Panc1 (cell line): ENCODE results near the gene POM121L2. TPM values are rescaled to one million over a fixed set of nuclear protein-coding genes. Genes with fewer than 3 reads are reported as not detected.
A peak's percentile ranks its signal among the peaks of the same experiment; 100 is the strongest.

Source experiments
- ATAC-seq: fragments of 200-7000 bp; cut with Tn5 transposase; 2 replicates; pipeline ENCODE4 v1.9.1; 2020; ENCODE audit warnings: mild to moderate bottlenecking, moderate library complexity
- Bru-seq: library from RNA; stranded (reverse); fragments of 400-500 nt; gene quantifications from one replicate; lab custom pipeline; 2021; lab: Mats Ljungman, UMichigan
- BruChase-seq, 2 experiments: library from RNA; stranded (reverse); fragments of 400-500 nt; gene quantifications; one replicate each; lab custom pipeline; 2021; lab: Mats Ljungman, UMichigan
- BruUV-seq: library from RNA; stranded (reverse); fragments of 400-500 nt; replicated peaks from 2 replicates; lab custom pipeline; 2021; lab: Mats Ljungman, UMichigan
- CTCF ChIA-PET: fragments of 300-600 bp; sonication (Branson Sonifier 250); formaldehyde crosslinking; loops from one replicate; lab custom pipeline; 2022; ENCODE audit warnings: antibody characterized with exemption; lab: Charles Lee
- POLR2A ChIA-PET: fragments of 300-600 bp; sonication (Branson Sonifier 250); formaldehyde crosslinking; loops from one replicate; lab custom pipeline; 2022; ENCODE audit warnings: antibody characterized with exemption; lab: Charles Lee
- DNase-seq: peaks from one replicate; pipeline ENCODE4 v3.0.0-alpha.2; 2010; ENCODE audit warnings: low read depth, low spot score
- H3K27ac ChIP-seq: 2 replicates; pipeline ENCODE4 v1.5.1; 2011; ENCODE audit warnings: mild to moderate bottlenecking, low read length, inconsistent platforms
- H3K27me3 ChIP-seq: fragments of 200-500 bp; sonication (Bioruptor generic); 2 replicates; pipeline ENCODE4 v1.6.0; 2014; ENCODE audit warnings: low read length, inconsistent platforms; ENCODE audit not compliant: control insufficient read depth, insufficient read depth
- H3K36me3 ChIP-seq: fragments of 200-500 bp; sonication (Bioruptor generic); 2 replicates; pipeline ENCODE4 v1.5.1; 2014; ENCODE audit warnings: inconsistent platforms, mild to moderate bottlenecking, low read length, moderate library complexity; ENCODE audit not compliant: control insufficient read depth, insufficient read depth
- H3K4me1 ChIP-seq: 2 replicates; pipeline ENCODE4 v1.5.1; 2011; ENCODE audit warnings: inconsistent platforms, mild to moderate bottlenecking, low read length, moderate library complexity; ENCODE audit not compliant: control insufficient read depth, insufficient read depth
- H3K4me3 ChIP-seq, 2 experiments: 2 replicates each; pipeline ENCODE4 v1.5.1; 2011 to 2012; ENCODE audit warnings: low read depth in 2 of 2, low read length in 2 of 2, mild to moderate bottlenecking in 2 of 2, inconsistent platforms in 1 of 2, moderate library complexity in 1 of 2
- H3K9me3 ChIP-seq: fragments of 200-500 bp; sonication (Bioruptor generic); 2 replicates; pipeline ENCODE4 v1.5.1; 2014; ENCODE audit warnings: low read depth, mild to moderate bottlenecking, inconsistent platforms, low read length, moderate library complexity; ENCODE audit not compliant: control insufficient read depth, insufficient read depth
- CTCF ChIP-seq: fragments of 450-650 bp; IDR thresholded peaks from 2 replicates; pipeline ENCODE4 v1.5.1; 2017; ENCODE audit warnings: mild to moderate bottlenecking
- POLR2AphosphoS5 ChIP-seq: IDR thresholded peaks from 2 replicates; pipeline ENCODE4 v1.6.1; 2012; ENCODE audit warnings: mild to moderate bottlenecking, low read depth, low read length, moderate library complexity
- REST ChIP-seq, 2 experiments: IDR thresholded peaks; 2 replicates each; pipeline ENCODE4 v1.6.1; 2011 to 2012; ENCODE audit warnings: low read depth in 2 of 2, control low read depth in 1 of 2, low read length in 1 of 2, mild to moderate bottlenecking in 1 of 2, moderate library complexity in 1 of 2; ENCODE audit not compliant: insufficient read depth in 1 of 2
- SIN3A ChIP-seq: IDR thresholded peaks from 2 replicates; pipeline ENCODE4 v1.6.1; 2012; ENCODE audit warnings: low read depth, mild to moderate bottlenecking, low read length, moderate library complexity, borderline replicate concordance; ENCODE audit not compliant: insufficient read depth
- TCF7L2 ChIP-seq: IDR thresholded peaks from 2 replicates; pipeline ENCODE4 v1.6.1; 2011; ENCODE audit warnings: mild to moderate bottlenecking, low read depth, low read length, inconsistent platforms
- in situ Hi-C: cut with HindIII; loops from 2 replicates; pipeline ENCODE4 v1.10.0; 2016; ENCODE audit warnings: low sequenced_read_pairs, low pct_unique_long_range_greater_than_20kb
- intact Hi-C: fragments of 100-400 bp; cut with micrococcal nuclease; formaldehyde crosslinking; loops from one replicate; pipeline ENCODE4 v1.10.0; 2022; ENCODE audit not compliant: unreplicated experiment
- long read RNA-seq: library from polyadenylated mRNA; unstranded; transcript quantifications from one replicate; pipeline ENCODE4 v2.0.0, GENCODE V29; 2021; ENCODE audit not compliant: unreplicated experiment
- polyA plus RNA-seq: library from polyadenylated mRNA; unstranded; fragments of >200 nt; gene quantifications from one replicate; pipeline ENCODE4 v1.2.1, GENCODE V29; 2012; ENCODE audit warnings: missing spikeins; ENCODE audit not compliant: insufficient read length
- total RNA-seq: library from RNA; stranded (reverse); gene quantifications from one replicate; pipeline ENCODE4 v1.2.1, GENCODE V29; 2021; ENCODE audit not compliant: unreplicated experiment

Gene POM121L2
- not detected for total RNA-seq
- polyA plus RNA-seq, result not detected
- Bru-seq, nascent RNA, result percentile 23 among the genes with signal in this experiment
- BruChase-seq, experiment 1, labeled RNA remaining after a 2-hour chase, result percentile 20 among the genes with signal in this experiment
- percentile 19 among the genes with signal in this experiment for BruChase-seq, experiment 2, labeled RNA remaining after a 6-hour chase
- long read RNA-seq, partial matches to known transcripts, result 0 of 1 reads
- long read RNA-seq, other reads (novel, unspliced or antisense), result 1 of 1 reads

- H3K36me3 ChIP-seq, result no peaks in the 10 kb centered on the region
- no peaks in the 10 kb centered on the region; the same call in 1 of the 2 replicates for H3K27me3 ChIP-seq
- TF ChIP-seq SIN3A (0 out of 2 replicates have a peak, but pooled peaks have one; percentile 36), REST (IDR thresholded peaks at IDR 0.05; ENCODE audit: insufficient read depth in 1 of 2, low read depth in 2 of 2, low read length in 1 of 2) (no peak; a peak in 1 of 4 replicates), POLR2AphosphoS5 (no peak), CTCF (peak; percentile 92)
- POLR2A ChIA-PET, result interaction anchor here (0.6 kb wide), 1 partner anchor 135 kb away, joined by 4 read pairs; no protein-coding TSS in a partner anchor
- ATAC-seq (peak; percentile 88), DNase-seq (peak; percentile 76)
- 0 out of 2 replicates have a peak within 1 kb of the TSS, but pooled peaks have one; percentile 8 for H3K27ac ChIP-seq
- no TSS peak for BruUV-seq
- H3K4me1 ChIP-seq, result peaks cover 3% of the 10 kb centered on the region; the same call in 1 of the 2 replicates
- in situ Hi-C loops, result no loop called here
- no peaks in the 10 kb centered on the region; the same call in 1 of the 2 replicates for H3K9me3 ChIP-seq
- CTCF ChIA-PET, result interaction anchor here (0.6 to 1.2 kb wide), 4 partner anchors 8 to 204 kb away, joined by 3 to 4 read pairs (median 4); no protein-coding TSS in a partner anchor
- intact Hi-C loops, result loop anchor here (5.0 kb wide), 2 partner anchors 165 to 185 kb away; no protein-coding TSS in a partner anchor
- H3K4me3 ChIP-seq, result peak within 1 kb of the TSS; percentile 67 to 70
Measured at GRCh38 chr6:27312146-27312949, at the start of gene POM121L2. Gene POM121L2 (minus strand): TSS chr6:27312273. CDS start chr6:27312170, 103 bp downstream.

GRCh38 chr6:27359231-27359630 lies 47.2 kb upstream of the POM121L2 start:
- ATAC-seq (no peak), DNase-seq (no peak)
- BruUV-seq, result no TSS peak
- Histone ChIP-seq H3K27ac (no peak overlapping the region), H3K27me3 (no peaks in the 10 kb centered on the region), H3K36me3 (no peaks in the 10 kb centered on the region), H3K4me3 (no peak overlapping the region), H3K9me3 (peaks cover 70% of the 10 kb centered on the region), H3K4me1 (no peaks in the 10 kb centered on the region)
- ChIA-PET POLR2A (no interaction called here), CTCF (no interaction called here)
- in situ Hi-C loops, result no loop called here
- intact Hi-C loops, result no loop called here
- TF ChIP-seq REST (IDR thresholded peaks at IDR 0.05; ENCODE audit: insufficient read depth in 1 of 2, low read depth in 2 of 2, low read length in 1 of 2), result no peak
- TF ChIP-seq SIN3A, result no peak
- TF ChIP-seq CTCF, result no peak
- no peak for TF ChIP-seq TCF7L2
- TF ChIP-seq POLR2AphosphoS5, result no peak
